ENCODE data around the gene SLC24A5.
A peak's percentile ranks its signal among the peaks of the same experiment; 100 is the strongest.

SLC24A5 gene

DNA sequence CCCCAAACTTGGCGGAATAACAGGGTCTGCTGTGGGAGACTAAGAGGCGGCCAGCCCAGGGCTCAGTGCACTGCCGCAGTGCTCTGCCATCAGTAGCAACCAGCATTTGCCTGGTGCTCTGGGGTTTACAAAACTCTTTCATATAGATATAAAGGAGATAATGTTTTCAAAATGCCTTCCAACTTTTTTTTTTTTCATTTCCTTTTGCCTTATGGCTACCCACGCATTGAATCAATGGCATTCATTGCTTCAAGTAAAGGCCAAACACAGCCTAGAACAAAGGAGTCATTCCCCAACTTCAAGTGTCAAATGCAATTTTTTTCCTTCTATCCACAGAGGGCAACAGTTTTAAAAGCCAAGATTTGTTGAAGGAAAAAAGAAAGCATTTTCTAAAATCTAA is 11.6 kb upstream of the SLC24A5 start:
- H3K4me3 ChIP-seq (ENCODE audit: low read depth, low read length) = no peak overlapping the region
- TF ChIP-seq, protein P1, sequence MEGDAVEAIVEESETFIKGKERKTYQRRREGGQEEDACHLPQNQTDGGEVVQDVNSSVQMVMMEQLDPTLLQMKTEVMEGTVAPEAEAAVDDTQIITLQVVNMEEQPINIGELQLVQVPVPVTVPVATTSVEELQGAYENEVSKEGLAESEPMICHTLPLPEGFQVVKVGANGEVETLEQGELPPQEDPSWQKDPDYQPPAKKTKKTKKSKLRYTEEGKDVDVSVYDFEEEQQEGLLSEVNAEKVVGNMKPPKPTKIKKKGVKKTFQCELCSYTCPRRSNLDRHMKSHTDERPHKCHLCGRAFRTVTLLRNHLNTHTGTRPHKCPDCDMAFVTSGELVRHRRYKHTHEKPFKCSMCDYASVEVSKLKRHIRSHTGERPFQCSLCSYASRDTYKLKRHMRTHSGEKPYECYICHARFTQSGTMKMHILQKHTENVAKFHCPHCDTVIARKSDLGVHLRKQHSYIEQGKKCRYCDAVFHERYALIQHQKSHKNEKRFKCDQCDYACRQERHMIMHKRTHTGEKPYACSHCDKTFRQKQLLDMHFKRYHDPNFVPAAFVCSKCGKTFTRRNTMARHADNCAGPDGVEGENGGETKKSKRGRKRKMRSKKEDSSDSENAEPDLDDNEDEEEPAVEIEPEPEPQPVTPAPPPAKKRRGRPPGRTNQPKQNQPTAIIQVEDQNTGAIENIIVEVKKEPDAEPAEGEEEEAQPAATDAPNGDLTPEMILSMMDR (IDR thresholded peaks at IDR 0.05; ENCODE audit: borderline replicate concordance, insufficient read depth, low read depth, low read length) = no peak

DNA sequence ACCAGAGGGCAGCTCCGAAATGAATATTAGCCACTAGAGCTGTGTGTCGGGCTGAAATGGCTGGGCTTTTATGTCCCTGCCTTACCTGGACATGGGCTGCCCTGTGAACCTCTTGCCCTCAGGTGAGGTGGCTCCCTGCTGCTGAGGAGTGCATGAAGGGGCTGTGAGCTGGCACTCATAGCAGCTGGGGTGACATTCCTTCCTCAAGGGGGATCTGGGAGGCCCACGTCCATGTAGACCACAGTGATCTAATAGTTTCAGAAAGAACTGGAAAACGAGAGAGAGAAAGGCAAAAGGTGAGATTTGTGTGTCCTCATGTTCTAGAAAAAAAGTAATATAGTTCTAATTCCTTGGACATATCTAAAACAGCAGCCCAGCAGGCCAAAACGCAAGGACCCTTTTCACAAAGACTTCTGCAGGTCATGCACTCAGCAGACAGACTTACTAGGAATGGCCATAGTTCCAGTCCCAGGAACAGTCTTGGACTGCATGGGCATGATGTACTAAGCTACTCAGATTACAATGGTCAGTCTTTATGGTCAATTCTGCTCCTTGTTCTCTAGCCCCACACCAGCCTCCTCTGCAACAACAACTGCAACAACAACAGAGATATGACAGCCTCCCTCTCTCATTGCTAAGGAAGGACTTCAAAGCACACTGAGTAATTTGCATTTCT is 10.8 kb upstream of the SLC24A5 start:
- TF ChIP-seq, protein P1 (IDR thresholded peaks at IDR 0.05; ENCODE audit: borderline replicate concordance, insufficient read depth, low read depth, low read length) = no peak
- H3K4me3 ChIP-seq (ENCODE audit: low read depth, low read length) = no peak overlapping the region

DNA sequence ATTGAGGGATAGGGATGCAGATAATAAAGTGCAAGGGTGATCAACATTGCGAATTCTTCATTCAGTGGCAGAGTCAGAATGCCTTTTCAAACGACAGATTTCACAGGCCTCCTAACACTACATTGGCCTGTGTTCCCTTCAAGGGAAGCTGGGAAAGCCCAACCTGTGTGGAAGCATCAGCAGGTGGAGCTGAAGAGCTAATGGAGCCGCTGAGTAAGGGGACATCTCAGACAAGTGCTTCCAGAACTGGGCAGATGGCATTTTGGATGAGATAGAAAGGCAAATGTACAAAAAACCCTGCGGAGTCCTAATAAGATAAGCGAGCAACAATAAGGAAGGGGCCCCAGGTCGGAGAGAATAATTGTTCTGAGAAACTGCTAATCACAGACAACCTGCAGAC is 8.5 kb upstream of the SLC24A5 start:
- TF ChIP-seq, protein P1 (IDR thresholded peaks at IDR 0.05; ENCODE audit: borderline replicate concordance, insufficient read depth, low read depth, low read length) = peak; percentile 39; the same call in 1 of the 2 replicates
- H3K4me3 ChIP-seq (ENCODE audit: low read depth, low read length) = no peak overlapping the region

DNA sequence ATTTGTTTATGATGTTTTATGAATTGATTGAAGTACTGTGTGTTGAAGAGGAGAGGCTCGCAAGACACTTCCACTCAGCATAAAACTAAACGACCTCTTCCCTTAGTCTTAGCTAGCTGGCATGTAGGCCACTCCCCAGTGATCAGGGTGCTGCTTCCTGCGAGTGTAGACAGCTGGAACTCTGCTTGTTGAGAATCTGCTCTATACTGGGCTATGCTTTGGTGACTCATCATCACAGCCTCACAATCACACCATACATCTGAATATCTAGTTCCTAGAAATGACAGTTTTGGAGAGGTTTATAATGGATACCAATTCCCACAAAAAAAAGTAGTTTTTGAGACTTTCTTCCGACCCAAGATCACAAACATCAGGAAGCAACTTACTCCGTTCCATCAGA is 1.5 kb upstream of the SLC24A5 start:
- H3K4me3 ChIP-seq (ENCODE audit: low read depth, low read length) = no peak overlapping the region
- TF ChIP-seq, protein P1 (IDR thresholded peaks at IDR 0.05; ENCODE audit: borderline replicate concordance, insufficient read depth, low read depth, low read length) = no peak

DNA sequence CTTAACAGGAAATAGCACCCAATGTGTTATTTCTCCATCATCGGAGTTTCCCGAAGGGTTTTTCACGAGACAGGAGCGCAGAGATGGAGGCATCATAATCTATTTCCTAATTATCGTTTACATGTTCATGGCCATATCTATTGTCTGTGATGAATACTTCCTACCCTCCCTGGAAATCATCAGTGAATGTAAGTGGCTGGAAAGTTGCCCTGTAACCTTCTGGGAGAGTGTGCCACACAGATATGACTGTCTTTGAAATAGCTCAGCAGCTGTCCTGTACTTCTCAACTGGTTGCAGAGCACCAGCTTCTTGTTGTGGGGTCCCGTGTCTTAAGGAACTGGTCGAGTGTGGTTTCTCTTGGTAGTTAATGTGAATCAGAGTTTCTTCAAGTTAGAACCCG is 1.1 kb downstream of the SLC24A5 start:
- TF ChIP-seq, protein P1 (IDR thresholded peaks at IDR 0.05; ENCODE audit: borderline replicate concordance, insufficient read depth, low read depth, low read length) = no peak
- H3K4me3 ChIP-seq (ENCODE audit: low read depth, low read length) = no peak overlapping the region

DNA sequence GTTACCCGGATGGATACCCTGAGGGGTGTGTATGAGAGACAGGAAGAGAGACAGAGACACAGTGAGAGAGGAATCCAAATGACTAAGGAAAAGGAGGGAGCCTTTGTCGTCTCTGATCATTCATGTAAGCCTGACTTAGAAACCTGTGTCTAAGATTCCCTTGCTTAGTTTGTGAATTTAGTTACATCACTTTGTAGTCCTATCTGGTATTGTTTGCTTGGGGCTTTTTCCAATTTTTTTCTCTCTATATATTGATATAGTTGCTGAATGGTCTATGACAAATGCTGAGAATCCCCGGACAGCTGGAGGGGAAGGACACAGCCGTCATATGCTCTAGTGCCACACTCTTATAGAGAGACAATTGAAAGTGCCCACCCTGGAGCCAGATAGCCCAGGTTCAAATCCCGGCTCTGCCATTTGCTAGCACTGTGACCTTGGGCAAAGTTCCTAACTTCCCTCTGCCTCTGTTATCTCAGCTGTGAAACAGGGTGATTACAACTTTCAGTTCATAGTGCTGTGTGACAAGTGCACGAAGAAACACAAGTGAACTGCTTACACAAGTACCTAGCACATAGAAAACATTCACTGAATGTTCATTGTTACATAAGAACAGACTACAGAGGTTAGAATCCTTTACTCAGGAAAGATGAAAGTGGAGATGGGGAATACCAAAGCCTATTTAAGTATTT is 6.0 kb downstream of the SLC24A5 start:
- TF ChIP-seq, protein P1 (IDR thresholded peaks at IDR 0.05; ENCODE audit: borderline replicate concordance, insufficient read depth, low read depth, low read length) = no peak

DNA sequence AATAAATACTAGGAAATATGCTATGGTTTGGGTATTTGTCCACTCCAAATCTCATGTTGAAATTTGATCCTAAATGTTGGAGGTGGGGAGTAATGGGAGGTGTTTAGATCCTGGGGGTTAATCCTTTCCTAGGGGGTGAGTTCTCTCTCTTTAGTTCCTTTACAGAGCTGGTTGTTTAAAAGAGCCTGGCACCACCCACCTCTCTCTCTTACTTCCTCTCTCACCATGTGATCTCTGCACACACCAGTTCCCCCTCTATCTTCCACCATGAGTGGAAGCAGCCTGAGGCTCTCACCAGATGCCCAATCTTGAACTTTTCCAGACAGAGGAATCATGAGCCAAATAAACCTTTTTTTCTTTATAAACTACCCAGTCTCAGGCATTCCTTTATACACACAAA is 10.5 kb downstream of the SLC24A5 start:
- TF ChIP-seq, protein P1 (IDR thresholded peaks at IDR 0.05; ENCODE audit: borderline replicate concordance, insufficient read depth, low read depth, low read length) = no peak
- H3K4me3 ChIP-seq (ENCODE audit: low read depth, low read length) = no peak overlapping the region

More for the DNA sequence above, 6.0 kb downstream of the SLC24A5 start:
- no peak overlapping the region for H3K4me3 ChIP-seq (ENCODE audit: low read depth, low read length)

Measured in GM12875 (cell line).